Suprapubic skin (tissue), 3 donors: Measurements from ENCODE around the gene MDM4.
"Not testable (repeated sequence)": the region's sequence is repeated elsewhere in the genome, so short reads cannot be mapped to it uniquely, and the experiment has no call there.

Experiments
- CTCF ChIP-seq, 2 donors: fragments of 200-600 bp in 1 of 2; fragments of 450-650 bp in 1 of 2; sonication (generic) in 1 of 2; IDR thresholded peaks; one replicate each; pipeline ENCODE4 v1.5.1; 2016 to 2019; ENCODE audit warnings: antibody characterized with exemption in 2 of 2, mild to moderate bottlenecking in 1 of 2, moderate library complexity in 1 of 2
- POLR2A ChIP-seq, 2 donors: fragments of 450-650 bp; IDR thresholded peaks; one replicate each; pipeline ENCODE4 v1.6.1; 2017; ENCODE audit warnings: antibody characterized with exemption in 2 of 2, mild to moderate bottlenecking in 2 of 2, moderate library complexity in 2 of 2

- not testable (repeated sequence) for TF ChIP-seq POLR2A, CTCF (IDR thresholded peaks at IDR 0.05)
These were observed 29.5 kb upstream of the MDM4 start for GRCh38 chr1:204486513-204487255.
